ENCODE data around the gene EMC6.

- TF ChIP-seq CTCF (optimal IDR thresholded peaks at IDR 0.05 in 1 of 3, IDR thresholded peaks at IDR 0.05 in 1 of 3, conservative IDR thresholded peaks at IDR 0.05 in 1 of 3; ENCODE audit: extremely low read depth in 1 of 3, insufficient read depth in 2 of 3, low read length in 3 of 3) (no peak), EZH2 (IDR thresholded peaks at IDR 0.05; ENCODE audit: low read length) (no peak)
Measured at GRCh38 chr17:3697103-3697476, 28.5 kb downstream of the EMC6 start.

Data from keratinocyte (primary cell).